DMS114 treated with DMSO at 0.1 percent for 48 hours (cell line): Measurements from ENCODE around the gene ZNF506.
A peak's percentile ranks its signal among the peaks of the same experiment; 100 is the strongest.
"Not testable (repeated sequence)": the region's sequence is repeated elsewhere in the genome, so short reads cannot be mapped to it uniquely, and the experiment has no call there.

ENCODE experiments used
- DNase-seq: peaks from one replicate; lab custom pipeline; 2025; ENCODE audit not compliant: unreplicated experiment; lab: John Stamatoyannopoulos, UW

The ZNF506 gene

DNA sequence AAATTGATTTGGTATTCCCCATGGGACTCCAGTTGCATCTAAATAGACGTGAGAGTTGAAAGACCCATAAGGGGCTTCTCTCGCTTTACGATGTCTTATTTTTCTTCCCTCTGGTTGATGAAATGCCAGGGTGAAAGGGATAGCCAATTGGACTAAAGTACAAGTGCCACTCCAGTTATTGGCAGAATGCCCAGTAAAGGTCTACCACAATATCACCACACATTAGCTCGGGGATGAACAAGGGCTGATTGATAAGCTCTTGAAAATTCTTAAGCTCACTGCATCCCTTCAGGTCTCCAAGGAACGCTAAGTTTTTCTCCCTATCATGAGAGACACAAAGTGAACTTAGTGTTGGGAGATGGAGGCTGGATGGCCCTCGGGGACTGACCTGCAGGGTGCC is 39.8 kb downstream of the ZNF506 start:
- not testable (repeated sequence) for DNase-seq

GRCh38 chr19:19778666-19779065 is 42.9 kb downstream of the ZNF506 start:
- DNase-seq, result no peak

GRCh38 chr19:19777692-19778091 is 43.9 kb downstream of the ZNF506 start:
- DNase-seq, result no peak

GRCh38 chr19:19776206-19777008 is 45.1 kb downstream of the ZNF506 start:
- peak; percentile 99 for DNase-seq

- no peak for DNase-seq
Observed at GRCh38 chr19:19775891-19776205, 45.7 kb downstream of the ZNF506 start.

DNA sequence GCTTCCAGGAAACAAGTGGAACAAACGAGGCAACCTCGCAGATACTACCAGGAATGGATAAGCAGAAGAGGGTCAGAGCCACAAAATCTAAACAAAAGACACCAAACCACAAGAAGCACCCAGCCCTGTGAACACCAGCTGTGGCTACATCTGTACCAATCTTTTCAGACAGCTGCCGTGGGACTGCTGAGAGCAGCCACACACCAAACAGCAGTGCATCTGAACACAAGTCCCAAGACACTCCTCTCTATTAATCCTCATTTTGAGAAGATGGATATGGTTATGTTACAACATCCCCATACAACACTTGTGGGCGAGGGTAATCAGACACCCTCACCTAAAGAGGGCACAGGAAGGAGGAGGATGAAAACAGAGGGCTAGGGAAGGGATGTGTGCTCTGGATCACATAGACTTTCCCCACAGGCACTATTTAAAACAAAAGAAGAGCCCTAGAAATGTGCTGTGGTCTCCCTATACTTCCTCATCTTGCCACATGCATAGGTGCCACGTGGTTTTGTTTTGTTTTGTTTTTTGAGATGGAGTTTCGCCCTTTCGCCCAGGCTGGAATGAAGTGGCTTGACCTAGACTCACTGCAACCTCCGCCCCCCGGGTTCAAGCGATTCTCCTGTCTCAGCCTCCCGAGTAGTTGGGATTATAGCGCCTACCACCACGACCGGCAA is 47.1 kb downstream of the ZNF506 start:
- no peak for DNase-seq

GRCh38 chr19:19771963-19772362 is 49.6 kb downstream of the ZNF506 start:
- DNase-seq, result not testable (repeated sequence)

DNA sequence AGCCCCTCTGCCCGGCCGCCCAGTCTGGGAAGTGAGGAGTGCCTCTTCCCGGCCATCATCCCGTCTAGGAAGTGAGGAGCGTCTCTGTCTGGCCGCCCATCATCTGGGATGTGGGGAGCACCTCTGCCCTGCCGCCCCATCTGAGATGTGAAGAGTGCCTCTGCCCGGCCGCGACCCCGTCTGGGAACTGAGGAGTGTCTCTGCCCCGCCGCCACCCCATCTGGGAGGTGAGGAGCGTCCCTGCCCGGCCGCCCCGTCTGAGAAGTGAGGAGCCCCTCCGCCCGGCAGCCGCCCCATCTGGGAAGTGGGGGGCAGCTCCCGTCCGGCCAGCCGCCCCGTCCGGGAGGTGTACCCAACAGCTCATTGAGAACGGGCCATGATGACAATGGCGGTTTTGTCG is 51.6 kb downstream of the ZNF506 start:
- not testable (repeated sequence) for DNase-seq

DNA sequence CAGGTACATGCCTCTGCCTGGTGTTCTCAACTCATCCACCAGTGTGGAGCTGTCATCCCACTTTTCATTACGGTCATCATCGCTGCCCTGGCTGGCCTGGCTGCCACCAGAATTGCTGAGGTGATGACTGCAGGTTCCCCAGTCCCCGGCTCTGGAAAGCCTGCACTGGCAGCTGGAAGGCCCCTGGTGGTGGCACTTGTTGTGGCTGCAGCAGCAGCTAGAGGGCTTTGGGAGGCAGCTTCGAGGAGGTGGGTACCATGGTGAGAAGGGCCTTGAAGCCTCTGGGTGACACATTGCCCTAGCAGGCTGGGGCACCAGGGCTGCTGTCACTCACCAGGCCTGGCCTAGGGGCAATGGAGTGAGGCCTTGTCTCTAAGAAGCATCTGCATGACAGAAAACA is 63.4 kb downstream of the ZNF506 start:
- DNase-seq, result no peak

DNA sequence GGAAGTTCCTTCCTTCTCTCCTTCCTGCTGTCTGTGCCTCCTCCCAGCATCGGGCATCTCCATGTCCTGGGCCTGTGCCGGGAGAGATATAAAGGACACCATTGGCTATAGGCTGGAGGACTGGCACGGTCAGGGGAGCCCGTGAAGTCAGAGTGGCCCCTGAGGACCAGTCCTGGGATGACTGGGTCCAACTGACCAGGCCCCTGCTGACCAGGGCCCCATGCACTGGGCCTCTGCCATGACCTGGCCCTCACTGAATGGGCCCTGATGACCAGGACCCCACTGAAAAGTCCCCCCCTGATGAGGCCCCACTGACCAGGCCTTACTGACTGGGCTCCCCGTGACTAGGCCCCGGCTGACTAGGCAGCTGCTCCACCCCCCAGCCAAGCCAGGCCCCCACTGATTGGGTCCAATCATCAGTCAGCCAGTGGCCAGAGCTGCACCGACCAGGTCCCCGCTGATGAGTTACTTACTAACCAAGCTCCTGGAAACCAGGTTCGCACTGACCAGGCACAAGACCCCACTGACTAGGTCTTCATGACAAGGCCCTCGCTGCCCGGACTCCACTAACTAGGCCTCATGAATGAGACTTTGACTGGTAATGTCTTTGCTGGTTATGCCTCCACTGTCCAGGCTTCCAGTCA is 68.7 kb downstream of the ZNF506 start:
- DNase-seq, result no peak

DNA sequence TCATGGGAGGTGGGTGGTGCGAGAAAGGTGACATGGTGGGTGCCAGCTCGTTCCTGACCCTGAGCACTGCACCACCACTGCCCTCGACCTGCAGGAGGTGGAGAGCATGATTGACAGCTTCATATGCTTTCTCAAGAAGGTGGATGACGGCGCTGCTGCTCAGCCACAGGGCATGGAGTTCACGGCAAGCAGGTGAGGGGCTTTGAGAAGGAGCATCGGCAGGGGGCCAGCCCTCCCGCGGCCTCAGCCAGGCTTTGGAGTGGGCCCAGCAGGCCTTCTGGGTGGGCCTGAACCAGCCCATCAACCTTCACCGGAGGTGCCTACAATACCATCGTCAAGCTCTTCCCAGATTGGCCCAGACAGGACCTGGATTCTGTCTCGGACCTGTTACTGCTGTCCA is 69.7 kb downstream of the ZNF506 start:
- no peak for DNase-seq

DNA sequence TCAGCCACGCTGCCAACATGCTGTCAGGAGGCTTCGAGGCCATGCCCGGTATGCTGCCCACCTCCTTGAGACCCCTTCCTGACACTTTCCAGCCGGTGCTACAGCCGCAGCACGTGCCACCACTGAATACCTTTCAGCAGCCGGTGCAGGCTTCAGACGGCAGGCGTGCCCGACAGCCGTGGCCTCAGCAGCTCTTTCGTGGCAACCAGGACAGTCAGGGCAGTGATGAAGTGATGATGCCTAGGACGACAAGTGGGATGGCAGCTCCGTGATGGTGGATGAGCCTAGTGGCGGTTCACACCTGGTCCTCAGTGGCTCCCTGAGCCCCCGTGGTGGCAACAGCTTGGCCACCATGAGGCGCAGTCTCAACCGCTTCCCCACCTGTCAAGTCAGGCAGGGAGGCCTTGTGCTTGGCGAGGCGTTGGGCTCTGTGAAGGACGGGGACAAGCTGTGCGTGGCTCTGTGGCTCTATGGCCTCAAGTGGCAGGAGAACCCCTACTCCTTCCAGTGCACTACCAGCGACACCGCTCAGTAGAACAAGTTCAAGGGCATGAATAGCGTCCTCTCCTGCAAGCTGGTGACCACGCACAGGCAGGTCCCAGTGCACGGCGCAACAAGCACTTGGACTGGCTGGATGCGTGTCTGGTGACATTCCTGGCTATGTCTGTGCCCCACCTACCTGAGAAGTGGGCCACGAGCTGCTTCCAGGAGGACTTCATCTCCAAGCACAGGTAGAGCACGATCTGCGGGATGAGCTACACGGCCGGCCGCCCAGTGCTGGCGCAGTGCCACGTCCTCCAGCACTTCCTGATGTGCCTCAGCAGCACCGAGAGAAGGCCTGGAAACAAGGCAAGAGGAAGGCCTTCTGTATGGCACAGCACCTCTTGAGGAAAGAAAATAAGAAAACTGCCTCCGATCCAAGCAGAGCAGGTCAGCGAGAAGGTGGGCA is 70.4 kb downstream of the ZNF506 start:
- DNase-seq, result no peak

DNA sequence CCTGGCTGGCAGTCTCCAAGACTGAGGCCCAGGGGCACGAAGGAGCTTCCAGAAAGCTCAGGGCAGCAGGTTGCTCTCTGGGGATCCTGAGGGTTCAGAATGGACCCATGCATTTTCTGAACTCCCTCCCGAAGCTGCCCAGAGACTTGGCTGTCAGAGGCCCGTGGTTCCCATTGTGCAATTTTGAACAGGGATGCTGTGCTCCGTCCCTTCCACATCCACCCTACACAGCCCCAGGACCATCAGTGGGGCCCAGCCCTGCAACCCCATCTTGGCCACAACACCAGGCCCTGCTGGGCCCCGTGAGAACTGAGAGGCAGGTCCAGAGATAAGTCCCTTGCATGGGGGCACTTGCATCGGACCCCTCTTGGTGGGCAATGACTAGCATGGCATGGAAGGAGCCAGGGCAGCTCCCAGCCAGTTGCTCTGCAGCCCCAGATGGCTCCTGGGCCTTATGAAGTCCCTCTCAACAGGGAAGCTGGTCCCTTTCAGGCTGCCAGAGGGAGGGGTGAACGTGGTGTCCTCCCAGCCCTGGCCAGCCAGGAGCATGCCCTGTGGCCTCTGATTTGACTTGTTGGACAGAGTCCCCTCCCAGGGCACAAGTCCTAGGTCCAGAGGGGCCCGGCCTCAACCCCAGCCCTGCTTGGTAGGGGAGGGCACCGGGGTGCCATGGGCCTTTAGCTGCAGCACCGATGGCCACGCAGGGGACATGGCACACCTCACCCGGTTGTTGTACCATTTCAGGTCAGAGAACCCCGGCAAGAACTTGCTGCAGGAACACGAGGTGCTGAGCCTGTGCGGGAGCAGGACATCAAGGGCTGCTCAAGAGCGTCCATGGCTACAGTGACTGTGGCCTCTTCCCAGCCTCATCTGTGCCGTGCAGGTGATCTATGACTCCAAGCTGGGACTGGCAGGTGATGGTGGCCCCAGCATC is 71.4 kb downstream of the ZNF506 start:
- DNase-seq, result no peak

- no peak for DNase-seq
Observed at GRCh38 chr19:19749117-19749907, 72.2 kb downstream of the ZNF506 start.

DNA sequence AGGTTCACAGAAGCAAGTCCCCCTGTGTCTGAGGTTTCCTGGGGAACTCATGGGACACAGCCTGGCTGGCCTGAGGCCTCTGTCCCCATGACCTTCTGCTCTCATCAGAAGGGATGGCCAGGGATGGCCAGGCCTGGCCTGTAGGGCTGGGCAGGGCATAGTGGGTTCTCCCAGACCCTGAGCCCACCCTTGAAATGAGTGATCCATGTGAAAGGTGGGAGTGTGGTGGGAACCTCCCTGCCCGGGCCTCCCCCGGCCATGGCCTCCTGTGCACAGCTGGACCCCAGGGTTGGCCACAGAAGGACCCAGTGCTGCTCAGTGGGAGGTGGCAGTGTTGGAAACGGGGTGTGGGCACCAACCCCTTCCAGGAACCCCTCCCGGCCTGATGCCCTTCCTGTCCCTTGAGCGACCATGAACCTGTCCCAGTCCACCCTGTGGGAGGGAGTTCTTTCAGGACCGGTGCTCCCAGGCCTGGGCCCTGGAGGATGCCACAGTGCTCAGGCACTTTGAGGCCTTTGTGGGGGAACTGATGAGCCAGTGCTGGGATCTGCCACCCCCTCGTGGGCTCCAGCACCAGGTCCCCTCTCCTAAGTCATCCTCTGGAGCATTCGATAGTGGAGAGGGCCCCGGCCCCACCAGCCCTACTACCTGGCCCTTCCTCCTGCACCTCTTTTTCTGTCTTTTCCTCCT is 73.2 kb downstream of the ZNF506 start:
- DNase-seq, result no peak

- no peak for DNase-seq
Observed at GRCh38 chr19:19747357-19748220, 74.0 kb downstream of the ZNF506 start.

GRCh38 chr19:19746286-19747213 is 75.0 kb downstream of the ZNF506 start:
- no peak for DNase-seq
